GM12875 (cell line): ENCODE data around the gene SFXN5.
A peak's percentile ranks its signal among the peaks of the same experiment; 100 is the strongest.

Source experiments
- H3K4me3 ChIP-seq: one replicate; pipeline ENCODE4 v1.5.1; 2011; ENCODE audit warnings: low read depth, low read length, control low read depth
- CTCF ChIP-seq: IDR thresholded peaks from 2 replicates; pipeline ENCODE4 v1.5.1; 2011; ENCODE audit warnings: low read depth, mild to moderate bottlenecking, control low read depth, inconsistent platforms, low read length, moderate library complexity, borderline replicate concordance; ENCODE audit not compliant: insufficient read depth

The SFXN5 gene

DNA sequence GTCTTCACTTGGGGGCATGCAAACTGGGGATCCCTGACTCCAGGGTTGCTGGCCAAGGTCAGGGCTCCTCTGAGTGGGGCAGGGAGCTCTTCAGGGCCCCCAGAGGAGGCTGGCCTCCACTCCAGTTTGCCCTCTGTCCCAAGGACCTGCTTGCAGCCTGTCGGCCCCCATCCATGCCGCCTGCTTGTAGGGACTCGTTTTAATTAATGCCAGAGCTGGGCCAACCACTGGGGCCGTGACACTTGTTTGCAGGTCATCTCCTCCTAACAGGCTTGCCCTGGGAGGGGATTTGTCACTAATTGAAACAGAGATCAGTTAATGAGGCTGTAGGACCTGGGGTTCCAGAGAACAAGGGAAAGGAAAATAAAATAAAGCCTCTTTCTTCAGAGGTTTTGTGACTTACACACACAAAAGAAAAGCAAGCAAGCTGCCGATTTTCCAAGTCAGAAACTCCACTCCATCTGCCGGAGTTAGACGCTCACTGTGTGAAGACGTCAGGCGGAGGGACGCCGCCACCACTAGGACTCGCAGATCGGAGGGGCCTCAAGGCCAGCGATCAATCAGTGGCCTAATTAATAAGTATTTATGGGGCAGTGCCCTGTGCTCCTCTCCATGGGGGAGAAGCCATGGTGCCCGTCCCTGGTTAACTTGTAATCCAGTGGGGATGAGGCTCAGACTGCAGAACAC, 75.9 kb downstream of the SFXN5 start:
- TF ChIP-seq CTCF = no peak
- no peak overlapping the region for H3K4me3 ChIP-seq

- TF ChIP-seq CTCF = no peak
Measured at GRCh38 chr2:72994991-72995380, 76.5 kb downstream of the SFXN5 start.

GRCh38 chr2:72994282-72994990, 77.1 kb downstream of the SFXN5 start:
- H3K4me3 ChIP-seq = no peak overlapping the region
- no peak for TF ChIP-seq CTCF

More at GRCh38 chr2:72994991-72995380, 76.5 kb downstream of the SFXN5 start:
- H3K4me3 ChIP-seq = no peak overlapping the region

DNA sequence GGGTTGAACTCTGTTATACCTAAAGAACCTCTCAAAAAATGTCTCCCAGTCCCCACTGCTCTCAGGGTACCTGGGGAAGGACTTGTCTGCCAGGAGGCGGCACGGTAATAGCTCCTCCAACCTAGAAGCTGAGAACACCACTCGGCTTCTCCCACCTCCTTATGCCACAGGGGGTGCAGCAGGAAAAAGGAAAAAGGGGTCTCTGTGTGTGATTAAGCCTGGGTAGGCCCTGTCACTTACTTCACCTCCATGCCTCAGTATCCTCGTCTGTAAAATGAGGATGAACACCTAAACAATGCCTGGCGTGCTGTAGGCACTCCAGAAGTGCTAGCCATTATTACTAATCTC, 77.6 kb downstream of the SFXN5 start:
- no peak overlapping the region for H3K4me3 ChIP-seq
- no peak for TF ChIP-seq CTCF

- TF ChIP-seq CTCF = peak; percentile 78
- no peak overlapping the region for H3K4me3 ChIP-seq
Measured at GRCh38 chr2:72993147-72993932, 78.2 kb downstream of the SFXN5 start.

DNA sequence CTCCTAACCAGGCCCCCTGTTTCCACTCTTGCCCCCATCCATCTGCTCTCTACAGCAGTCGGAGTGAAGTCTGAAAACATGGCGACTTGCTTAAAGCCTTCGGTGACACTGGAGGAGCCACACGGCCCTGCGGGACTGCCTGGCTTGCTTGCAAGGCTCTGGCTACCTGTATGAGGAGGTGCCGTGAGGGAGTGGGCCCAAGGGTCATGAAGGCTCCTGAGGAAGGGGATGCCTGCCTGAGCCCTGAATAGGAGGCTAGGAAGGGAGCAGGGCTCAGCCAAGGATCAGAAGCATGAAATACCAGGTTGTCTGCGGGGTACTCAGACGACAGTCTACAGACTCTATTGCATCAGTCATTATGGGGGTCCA, 78.8 kb downstream of the SFXN5 start:
- no peak for TF ChIP-seq CTCF
- no peak overlapping the region for H3K4me3 ChIP-seq
